Effector CD4-positive, alpha-beta T cell (primary cell): ENCODE data around the gene CHD2.

Source experiments
- DNase-seq: peaks from one replicate; pipeline ENCODE4 v3.0.0-alpha.2; 2020

The CHD2 gene

GRCh38 chr15:92885224-92886041 is 14.7 kb upstream of the CHD2 start:
- DNase-seq, result no peak

GRCh38 chr15:92886042-92886537 is 14.0 kb upstream of the CHD2 start:
- DNase-seq, result no peak

- DNase-seq, result no peak
These were observed 13.3 kb upstream of the CHD2 start for GRCh38 chr15:92886815-92887214.

- no peak for DNase-seq
These were observed 12.3 kb upstream of the CHD2 start for GRCh38 chr15:92887869-92888268.

GRCh38 chr15:92889390-92890107 is 10.6 kb upstream of the CHD2 start:
- no peak for DNase-seq

- no peak for DNase-seq
These were observed 8.5 kb upstream of the CHD2 start for GRCh38 chr15:92891533-92892200.

GRCh38 chr15:92892201-92892555 is 7.9 kb upstream of the CHD2 start:
- DNase-seq, result no peak

- no peak for DNase-seq
These were observed 6.9 kb upstream of the CHD2 start for GRCh38 chr15:92893200-92893599.

GRCh38 chr15:92896561-92896960 is 3.6 kb upstream of the CHD2 start:
- no peak for DNase-seq

- DNase-seq, result no peak
These were observed 2.5 kb upstream of the CHD2 start for GRCh38 chr15:92897620-92898019.

- DNase-seq, result no peak
These were observed 1.0 kb upstream of the CHD2 start for GRCh38 chr15:92898988-92899582.

- no peak for DNase-seq
These were observed 550 bp upstream of the CHD2 start for GRCh38 chr15:92899601-92899947.

- DNase-seq, result no peak
These were observed 577 bp downstream of the CHD2 start for GRCh38 chr15:92900731-92901071.

- DNase-seq, result no peak
These were observed 1.1 kb downstream of the CHD2 start for GRCh38 chr15:92901072-92901761.

- no peak for DNase-seq
These were observed 1.9 kb downstream of the CHD2 start for GRCh38 chr15:92901995-92902394.

GRCh38 chr15:92902737-92903593 is 2.8 kb downstream of the CHD2 start:
- DNase-seq, result no peak

- DNase-seq, result no peak
These were observed 3.5 kb downstream of the CHD2 start for GRCh38 chr15:92903631-92903965.

GRCh38 chr15:92903966-92904721 is 4.0 kb downstream of the CHD2 start:
- peak; percentile 98 for DNase-seq

- DNase-seq, result no peak
These were observed 4.8 kb downstream of the CHD2 start for GRCh38 chr15:92904722-92905571.

GRCh38 chr15:92906020-92906419 is 5.9 kb downstream of the CHD2 start:
- DNase-seq, result no peak
